CD4-positive, alpha-beta T cell treated with Interleukin-6 for 4 hours (primary cell): ENCODE data around the gene DDO.
"Not testable (repeated sequence)": the region's sequence is repeated elsewhere in the genome, so short reads cannot be mapped to it uniquely, and the experiment has no call there.

Source experiments
- DNase-seq: peaks from one replicate; pipeline ENCODE4 v3.0.0-alpha.2; 2020; ENCODE audit warnings: mixed read lengths

The DDO gene, protein sequence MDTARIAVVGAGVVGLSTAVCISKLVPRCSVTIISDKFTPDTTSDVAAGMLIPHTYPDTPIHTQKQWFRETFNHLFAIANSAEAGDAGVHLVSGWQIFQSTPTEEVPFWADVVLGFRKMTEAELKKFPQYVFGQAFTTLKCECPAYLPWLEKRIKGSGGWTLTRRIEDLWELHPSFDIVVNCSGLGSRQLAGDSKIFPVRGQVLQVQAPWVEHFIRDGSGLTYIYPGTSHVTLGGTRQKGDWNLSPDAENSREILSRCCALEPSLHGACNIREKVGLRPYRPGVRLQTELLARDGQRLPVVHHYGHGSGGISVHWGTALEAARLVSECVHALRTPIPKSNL

GRCh38 chr6:110415086-110415916, at the start of gene DDO:
DDO (minus strand) TSS chr6:110415575; CDS start chr6:110413462, 2,113 bp downstream.
- no peak for DNase-seq

- no peak for DNase-seq
Measured at GRCh38 chr6:110462884-110463481, 47.6 kb upstream of the DDO start.

DNA sequence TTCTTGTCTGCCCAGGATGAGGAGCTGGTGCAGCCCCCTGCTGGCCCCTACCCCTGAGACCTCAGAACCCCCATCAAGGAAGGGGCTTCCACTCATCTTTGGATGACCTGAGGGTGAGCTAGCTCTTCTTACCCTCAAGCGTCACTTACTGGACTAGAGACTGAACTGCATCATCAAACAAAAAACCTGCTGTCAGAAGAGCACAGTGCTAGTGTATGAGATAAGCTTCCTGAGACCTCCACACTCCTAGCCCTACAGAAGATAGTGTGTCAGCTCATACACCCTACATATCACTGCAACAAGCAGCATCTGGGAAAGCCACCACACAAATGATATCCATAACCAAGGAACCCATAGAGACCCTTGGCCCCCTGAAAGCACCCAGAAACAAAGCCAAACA, 46.0 kb upstream of the DDO start:
- DNase-seq, result no peak

DNA sequence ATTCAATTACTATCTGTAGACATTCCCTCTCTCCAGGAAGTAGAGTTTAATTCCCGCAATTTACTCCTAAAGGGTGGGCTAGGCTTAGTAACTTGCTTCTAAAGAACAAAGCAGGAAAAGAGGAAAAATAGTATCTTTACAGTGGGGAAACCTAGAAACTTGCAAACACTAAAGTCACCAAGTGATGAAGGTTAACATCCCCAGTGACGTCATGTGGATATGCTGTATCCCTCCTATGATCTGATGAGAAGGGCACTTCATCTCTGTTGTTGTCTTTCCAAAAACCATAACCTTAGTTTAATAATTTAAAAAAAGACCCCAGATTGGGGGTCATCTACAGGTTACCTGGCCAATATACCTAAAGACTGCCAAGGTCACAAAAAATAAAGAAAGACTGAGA, 43.8 kb upstream of the DDO start:
- DNase-seq, result no peak

GRCh38 chr6:110458476-110458875, 43.1 kb upstream of the DDO start:
- DNase-seq, result no peak

GRCh38 chr6:110457567-110458175, 42.3 kb upstream of the DDO start:
- not testable (repeated sequence) for DNase-seq

DNA sequence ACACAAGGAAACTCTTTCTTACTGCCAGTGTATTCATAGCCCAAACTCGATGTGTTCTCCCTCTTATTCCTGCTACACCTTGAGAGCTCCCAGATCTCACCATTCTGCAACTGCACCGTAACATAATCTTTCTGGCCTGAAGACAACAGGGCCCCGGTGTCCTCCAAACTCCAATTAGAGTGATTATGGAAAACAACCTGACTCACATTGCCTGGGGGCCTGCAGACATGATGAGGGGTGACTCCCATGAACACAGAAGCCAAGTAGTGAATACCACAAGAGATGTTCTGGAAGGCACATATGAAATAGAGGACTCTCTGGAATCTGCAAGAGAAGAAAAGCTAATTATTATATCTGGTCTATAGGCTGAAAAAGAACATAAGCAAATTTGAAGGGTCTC, 41.3 kb upstream of the DDO start:
- DNase-seq, result no peak

GRCh38 chr6:110449541-110449895, 34.1 kb upstream of the DDO start:
- DNase-seq, result no peak

GRCh38 chr6:110448846-110449540, 33.6 kb upstream of the DDO start:
- no peak for DNase-seq

GRCh38 chr6:110447761-110448160, 32.4 kb upstream of the DDO start:
- DNase-seq, result no peak

DNA sequence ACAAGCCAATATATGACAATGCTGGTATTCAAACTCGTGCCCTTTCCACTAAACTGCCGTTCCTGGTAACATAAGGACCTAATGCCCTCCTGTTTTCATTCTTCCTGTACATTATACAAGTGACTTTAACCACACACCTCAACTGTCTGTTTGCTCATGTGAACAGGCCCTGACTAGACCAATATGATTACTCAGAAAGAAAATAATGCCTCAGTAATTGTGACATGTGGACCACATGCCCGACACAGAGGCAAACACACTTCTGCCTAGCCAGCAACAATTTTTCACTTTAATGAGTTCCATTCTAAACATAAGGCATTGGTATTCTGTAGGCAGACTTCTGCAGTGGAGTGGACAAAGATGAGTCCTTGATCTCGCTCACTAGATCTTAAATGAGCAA, 31.0 kb upstream of the DDO start:
- no peak for DNase-seq

- no peak for DNase-seq
Measured at GRCh38 chr6:110440026-110440425, 24.7 kb upstream of the DDO start.

GRCh38 chr6:110439356-110439755, 24.0 kb upstream of the DDO start:
- no peak for DNase-seq

- no peak for DNase-seq
Measured at GRCh38 chr6:110434961-110435602, 19.7 kb upstream of the DDO start.

DNA sequence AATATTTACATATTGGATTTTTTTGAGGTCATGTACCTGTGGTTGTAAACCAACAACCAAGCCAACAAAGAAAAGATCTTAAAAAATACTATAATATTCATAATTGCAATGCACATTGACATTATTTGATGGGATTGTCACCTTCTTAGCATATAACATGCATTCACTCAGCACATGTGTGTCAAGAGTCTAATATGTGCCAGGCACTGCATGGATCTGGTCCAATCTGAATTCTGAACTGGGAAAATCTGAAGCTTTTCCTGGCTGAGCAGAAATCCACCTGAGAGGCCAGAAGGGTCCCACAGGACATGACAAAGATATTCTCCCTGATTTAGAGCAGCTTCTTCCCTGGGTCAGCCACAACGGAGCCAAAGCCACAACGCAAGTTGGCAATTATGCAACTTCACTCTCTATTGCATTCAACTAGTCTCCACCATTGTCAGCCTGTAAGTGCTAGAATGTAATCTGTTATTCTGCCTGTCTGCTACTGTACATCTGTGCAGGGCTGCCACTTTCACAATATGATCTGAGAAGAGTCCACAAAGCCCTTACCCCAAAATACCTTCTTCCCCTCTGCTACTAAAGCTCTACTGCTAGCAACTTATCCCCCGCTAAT, 17.0 kb upstream of the DDO start:
- no peak for DNase-seq

DNA sequence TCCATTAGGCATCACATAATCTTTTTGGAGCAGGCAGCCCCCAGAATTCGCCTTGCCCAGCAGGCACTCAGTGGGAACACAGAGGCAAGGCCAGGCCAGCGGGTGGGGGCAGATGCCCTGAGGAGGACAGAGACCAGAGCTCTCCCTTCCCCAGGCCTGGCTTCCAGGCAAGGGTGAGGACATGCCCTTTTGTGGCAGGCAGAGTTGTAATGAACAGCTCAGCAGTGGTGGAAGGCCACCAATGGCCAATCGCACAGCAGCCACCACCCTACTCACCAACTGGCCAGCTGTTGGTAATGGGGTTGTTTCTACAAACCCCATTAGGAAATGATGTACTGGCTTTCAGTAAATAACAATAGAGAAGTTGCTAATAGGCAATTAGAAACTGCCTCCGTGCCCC, 15.4 kb upstream of the DDO start:
- no peak for DNase-seq

- DNase-seq, result no peak
Measured at GRCh38 chr6:110430236-110430635, 14.9 kb upstream of the DDO start.

DNA sequence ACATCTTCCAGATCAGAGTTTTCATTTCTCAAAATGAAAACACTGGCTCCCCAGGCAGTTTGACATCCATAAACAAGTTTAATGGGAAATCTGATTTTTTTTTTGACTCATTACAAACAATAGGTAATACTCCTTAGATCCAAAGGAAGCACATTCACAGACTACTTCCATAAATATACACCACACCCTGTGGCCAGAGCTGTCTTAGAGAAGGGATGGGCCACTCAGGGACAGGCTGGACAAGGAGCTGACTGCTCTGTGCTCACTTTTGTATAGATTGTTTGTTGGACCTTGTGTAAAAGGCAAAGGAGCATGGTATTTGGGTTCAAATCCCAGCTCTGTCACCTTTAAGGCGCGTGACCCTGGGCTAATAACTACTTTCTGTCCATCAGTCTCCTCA, 12.8 kb upstream of the DDO start:
- no peak for DNase-seq

DNA sequence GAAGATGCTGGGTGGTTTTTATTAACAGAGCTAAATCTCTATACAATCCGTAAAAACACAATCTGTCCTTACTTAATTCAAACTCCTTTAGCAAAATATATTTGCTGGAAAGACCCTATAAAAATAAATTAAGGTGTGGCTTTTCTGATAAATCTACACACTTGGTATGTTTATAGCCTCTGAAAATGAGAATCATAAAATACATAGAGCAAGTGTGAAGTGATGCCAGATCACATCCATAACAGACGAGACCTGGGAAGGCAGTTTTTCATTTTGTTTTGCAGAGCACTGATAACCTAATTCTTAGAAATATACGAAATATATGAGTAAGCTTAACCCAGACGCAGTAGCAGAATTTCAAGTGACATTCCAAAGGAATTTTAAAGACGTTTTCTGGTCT, 10.4 kb upstream of the DDO start:
- DNase-seq, result no peak

- DNase-seq, result no peak
Measured at GRCh38 chr6:110422444-110422822, 7.1 kb upstream of the DDO start.

- DNase-seq, result no peak
Measured at GRCh38 chr6:110421749-110422443, 6.5 kb upstream of the DDO start.
